Hair follicle dermal papilla cell (primary cell): ENCODE measurements around the gene NEFH. TPM values are rescaled to one million over a fixed set of nuclear protein-coding genes. Genes with fewer than 3 reads are reported as not detected.

ENCODE experiments used
- total RNA-seq: library from RNA; depleted of rRNA; stranded (reverse); fragments of >200 nt; gene quantifications from 2 replicates; pipeline ENCODE4 v1.2.3, GENCODE V29; 2012

Gene NEFH, protein sequence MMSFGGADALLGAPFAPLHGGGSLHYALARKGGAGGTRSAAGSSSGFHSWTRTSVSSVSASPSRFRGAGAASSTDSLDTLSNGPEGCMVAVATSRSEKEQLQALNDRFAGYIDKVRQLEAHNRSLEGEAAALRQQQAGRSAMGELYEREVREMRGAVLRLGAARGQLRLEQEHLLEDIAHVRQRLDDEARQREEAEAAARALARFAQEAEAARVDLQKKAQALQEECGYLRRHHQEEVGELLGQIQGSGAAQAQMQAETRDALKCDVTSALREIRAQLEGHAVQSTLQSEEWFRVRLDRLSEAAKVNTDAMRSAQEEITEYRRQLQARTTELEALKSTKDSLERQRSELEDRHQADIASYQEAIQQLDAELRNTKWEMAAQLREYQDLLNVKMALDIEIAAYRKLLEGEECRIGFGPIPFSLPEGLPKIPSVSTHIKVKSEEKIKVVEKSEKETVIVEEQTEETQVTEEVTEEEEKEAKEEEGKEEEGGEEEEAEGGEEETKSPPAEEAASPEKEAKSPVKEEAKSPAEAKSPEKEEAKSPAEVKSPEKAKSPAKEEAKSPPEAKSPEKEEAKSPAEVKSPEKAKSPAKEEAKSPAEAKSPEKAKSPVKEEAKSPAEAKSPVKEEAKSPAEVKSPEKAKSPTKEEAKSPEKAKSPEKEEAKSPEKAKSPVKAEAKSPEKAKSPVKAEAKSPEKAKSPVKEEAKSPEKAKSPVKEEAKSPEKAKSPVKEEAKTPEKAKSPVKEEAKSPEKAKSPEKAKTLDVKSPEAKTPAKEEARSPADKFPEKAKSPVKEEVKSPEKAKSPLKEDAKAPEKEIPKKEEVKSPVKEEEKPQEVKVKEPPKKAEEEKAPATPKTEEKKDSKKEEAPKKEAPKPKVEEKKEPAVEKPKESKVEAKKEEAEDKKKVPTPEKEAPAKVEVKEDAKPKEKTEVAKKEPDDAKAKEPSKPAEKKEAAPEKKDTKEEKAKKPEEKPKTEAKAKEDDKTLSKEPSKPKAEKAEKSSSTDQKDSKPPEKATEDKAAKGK
- 0.12 and 0.16 TPM in 2 replicates for total RNA-seq

DNA sequence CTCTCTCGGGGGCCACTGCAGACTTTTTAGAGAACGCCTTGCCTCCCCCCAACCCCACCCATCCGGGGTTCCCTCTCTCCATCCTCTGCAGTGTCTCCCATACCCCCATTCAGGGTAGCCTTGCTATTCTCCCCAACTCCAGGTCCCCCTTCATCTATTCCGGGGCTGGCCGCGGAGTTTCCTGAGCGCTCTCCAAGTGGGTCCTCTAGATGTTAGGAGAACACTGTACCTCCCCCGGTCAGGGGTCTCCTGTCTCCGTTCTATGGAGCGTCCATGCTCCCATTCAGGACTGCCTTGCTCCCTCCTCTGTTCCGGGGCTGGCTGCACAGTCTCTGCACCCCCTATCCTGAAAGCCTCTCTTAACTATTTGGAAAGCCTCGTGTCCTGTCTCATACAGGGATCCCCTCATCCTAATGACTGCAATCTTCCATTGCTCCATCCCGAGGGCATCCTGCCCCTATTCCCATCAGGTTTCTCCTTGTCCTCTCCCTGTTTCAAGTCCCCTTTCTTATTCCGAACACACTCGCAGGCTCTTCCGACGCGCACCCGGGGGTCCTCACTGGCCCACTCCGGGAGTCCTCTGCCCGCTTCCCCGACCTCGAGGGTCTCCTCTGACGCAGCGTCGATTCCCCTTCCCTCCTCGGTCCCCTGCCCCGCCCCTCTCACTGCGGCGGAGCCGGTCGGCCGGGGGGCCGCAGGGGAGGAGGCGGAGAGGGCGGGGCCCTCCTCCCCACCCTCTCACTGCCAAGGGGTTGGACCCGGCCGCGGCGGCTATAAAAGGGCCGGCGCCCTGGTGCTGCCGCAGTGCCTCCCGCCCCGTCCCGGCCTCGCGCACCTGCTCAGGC lies at the start of gene NEFH:
NEFH (plus strand) TSS at position 802 of the 845 bp plus-strand sequence. CDS start 45 bp downstream, outside the sequence.

GRCh38 chr22:29438283-29438682 lies 41.7 kb upstream of the NEFH start, which contains the start of gene RFPL1:
Gene RFPL1 (plus strand): TSS chr22:29438583.

Other genes starting within 250 kb of the NEFH start
- gene RHBDD3, start 212.2 kb upstream of the NEFH start, total RNA-seq = 29.0 and 30.2 TPM in 2 replicates
- 211 and 220 TPM in 2 replicates for gene EWSR1, start 211.9 kb upstream of the NEFH start, total RNA-seq
- 25.8 and 33.5 TPM in 2 replicates for gene GAS2L1, start 173.6 kb upstream of the NEFH start, total RNA-seq
- not detected in 2 replicates for gene RASL10A, start 164.5 kb upstream of the NEFH start, total RNA-seq
- 66.7 and 72.3 TPM in 2 replicates for gene AP1B1, start 91.6 kb upstream of the NEFH start, total RNA-seq
- gene RFPL1, start 41.6 kb upstream of the NEFH start, total RNA-seq = not detected in 2 replicates
- gene THOC5, start 73.5 kb downstream of the NEFH start, total RNA-seq = 44.0 and 49.3 TPM in 2 replicates
- 50.6 and 61.7 TPM in 2 replicates for gene NIPSNAP1, start 100.9 kb downstream of the NEFH start, total RNA-seq
- 120 and 124 TPM in 2 replicates for gene NF2, start 123.4 kb downstream of the NEFH start, total RNA-seq
- gene CABP7, start 239.8 kb downstream of the NEFH start, total RNA-seq = not detected in 2 replicates